Astrocyte (in vitro differentiated cells and primary cell): ENCODE measurements around the gene NPC1L1.

Source experiments
- CTCF ChIP-seq: IDR thresholded peaks from 2 replicates; pipeline ENCODE4 v1.5.1; 2011; ENCODE audit warnings: low read depth, mild to moderate bottlenecking, inconsistent platforms, low read length, moderate library complexity; ENCODE audit not compliant: insufficient read depth
- EZH2 ChIP-seq: IDR thresholded peaks from 2 replicates; pipeline ENCODE4 v1.6.1; 2012; ENCODE audit warnings: mild to moderate bottlenecking, low read length, inconsistent platforms; ENCODE audit not compliant: insufficient read depth

- TF ChIP-seq EZH2 (no peak), CTCF (no peak)
These were observed 21.0 kb upstream of the NPC1L1 start for GRCh38 chr7:44561962-44562621.
